Testis (tissue), 2 donors: ENCODE measurements around the gene MCF2L.

ENCODE experiments used
- POLR2A ChIP-seq: fragments of 450-650 bp; IDR thresholded peaks from one replicate; pipeline ENCODE4 v1.6.1; 2017; ENCODE audit warnings: antibody characterized with exemption, mild to moderate bottlenecking, moderate library complexity
- TF ChIP-seq, protein P1 (sequence below), 3 experiments: fragments of 450-650 bp in 2 of 3; fragments of 200-600 bp in 1 of 3; sonication (generic) in 1 of 3; IDR thresholded peaks; one replicate each; pipeline ENCODE4 v1.5.1; 2016 to 2019; ENCODE audit warnings: antibody characterized with exemption in 3 of 3, mild to moderate bottlenecking in 2 of 3, moderate library complexity in 1 of 3

- TF ChIP-seq, protein P1, sequence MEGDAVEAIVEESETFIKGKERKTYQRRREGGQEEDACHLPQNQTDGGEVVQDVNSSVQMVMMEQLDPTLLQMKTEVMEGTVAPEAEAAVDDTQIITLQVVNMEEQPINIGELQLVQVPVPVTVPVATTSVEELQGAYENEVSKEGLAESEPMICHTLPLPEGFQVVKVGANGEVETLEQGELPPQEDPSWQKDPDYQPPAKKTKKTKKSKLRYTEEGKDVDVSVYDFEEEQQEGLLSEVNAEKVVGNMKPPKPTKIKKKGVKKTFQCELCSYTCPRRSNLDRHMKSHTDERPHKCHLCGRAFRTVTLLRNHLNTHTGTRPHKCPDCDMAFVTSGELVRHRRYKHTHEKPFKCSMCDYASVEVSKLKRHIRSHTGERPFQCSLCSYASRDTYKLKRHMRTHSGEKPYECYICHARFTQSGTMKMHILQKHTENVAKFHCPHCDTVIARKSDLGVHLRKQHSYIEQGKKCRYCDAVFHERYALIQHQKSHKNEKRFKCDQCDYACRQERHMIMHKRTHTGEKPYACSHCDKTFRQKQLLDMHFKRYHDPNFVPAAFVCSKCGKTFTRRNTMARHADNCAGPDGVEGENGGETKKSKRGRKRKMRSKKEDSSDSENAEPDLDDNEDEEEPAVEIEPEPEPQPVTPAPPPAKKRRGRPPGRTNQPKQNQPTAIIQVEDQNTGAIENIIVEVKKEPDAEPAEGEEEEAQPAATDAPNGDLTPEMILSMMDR (IDR thresholded peaks at IDR 0.05): no peak
- TF ChIP-seq POLR2A: no peak
Measured at GRCh38 chr13:112956571-112957294, 12.3 kb upstream of the MCF2L start.
